Measurements from ENCODE around the gene ROGDI. TPM values are rescaled to one million over a fixed set of nuclear protein-coding genes. Genes with fewer than 3 reads are reported as not detected.

ROGDI gene
- total and polyA plus RNA-seq, 10 of the 15 experiments (the other 5 are each of a cell fraction or from before 2014, with no cell fraction given) = 0.40 to 23.5 (median 12.3) TPM

DNA sequence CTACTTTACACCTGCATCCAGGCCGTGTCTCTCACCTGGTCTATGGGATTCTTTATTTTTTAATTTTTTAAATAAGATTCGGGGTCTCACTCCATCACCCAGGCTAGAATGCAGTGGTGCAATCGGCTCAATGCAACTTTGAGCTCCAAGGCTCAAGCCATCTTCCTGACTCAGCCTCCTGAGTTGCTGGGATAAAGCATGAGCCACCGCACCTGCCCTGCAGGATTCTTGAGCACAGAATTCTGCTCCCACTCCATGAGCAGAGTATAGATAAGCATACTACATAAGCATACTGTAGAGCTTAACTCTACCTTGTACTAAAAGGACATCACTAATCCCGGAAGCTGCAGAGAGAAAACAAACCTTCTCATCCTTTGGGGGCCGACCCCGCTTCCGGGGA, 29.2 kb upstream of the ROGDI start:
- H2AFZ ChIP-seq (ENCODE audit: control insufficient read depth, low read depth, low read length) = no peak overlapping the region
- BruUV-seq (replicated peaks) = no TSS peak
- no peaks in the 10 kb centered on the region for H3K27me3 ChIP-seq (replicated peaks in 1 of 2; ENCODE audit: control insufficient read depth in 2 of 2, insufficient read depth in 2 of 2, low read length in 1 of 2)
- H3K36me3 ChIP-seq (ENCODE audit: control insufficient read depth in 2 of 2, insufficient read depth in 2 of 2, low read length in 1 of 2) = peaks cover 28 to 37% of the 10 kb centered on the region in 2 experiments
- CTCF ChIA-PET = no interaction called here
- SMC1A ChIA-PET (ENCODE audit: uncharacterized antibody, unreplicated experiment) = interaction anchor here (1.8 kb wide), 1 partner anchor 29 kb away, joined by 5 read pairs; the partner anchor contains the start of gene ROGDI
- H4K20me1 ChIP-seq (ENCODE audit: control insufficient read depth, insufficient read depth) = no peaks in the 10 kb centered on the region
- H3K9me3 ChIP-seq (replicated peaks; ENCODE audit: control insufficient read depth, insufficient read depth, low read length) = no peaks in the 10 kb centered on the region
- H3K27ac ChIP-seq (ENCODE audit: control insufficient read depth, insufficient read depth) = no peak overlapping the region
- POLR2A ChIA-PET = interaction anchor here (0.5 kb wide), 1 partner anchor 14 kb away, joined by 6 read pairs; no protein-coding TSS in a partner anchor
- H3K4me3 ChIP-seq = no peak overlapping the region
- RAD21 ChIA-PET (ENCODE audit: unreplicated experiment) = no interaction called here
- H3K4me2 ChIP-seq (ENCODE audit: control insufficient read depth, insufficient read depth) = no peak overlapping the region
- no peaks in the 10 kb centered on the region for H3K79me2 ChIP-seq (ENCODE audit: control insufficient read depth, insufficient read depth, low read length)
- intact Hi-C loops (cut with micrococcal nuclease; ENCODE audit: unreplicated experiment) (no loop called here), in situ Hi-C loops (cut with MboI) (no loop called here)
- DNase-seq (ENCODE audit: low read depth, low spot score) = no peak
- TF ChIP-seq CREB1 (IDR thresholded peaks at IDR 0.05; ENCODE audit: low read depth) = no peak
- TF ChIP-seq ZNF217 (IDR thresholded peaks at IDR 0.05) = no peak
- TF ChIP-seq BACH1 (IDR thresholded peaks at IDR 0.05; ENCODE audit: borderline replicate concordance) = no peak
- TF ChIP-seq MYB (IDR thresholded peaks at IDR 0.05; ENCODE audit: borderline replicate concordance, low read depth, low read length) = no peak
- TF ChIP-seq SRF (IDR thresholded peaks at IDR 0.05; ENCODE audit: low read depth in 2 of 2, low read length in 2 of 2) = no peak
- TF ChIP-seq, protein P1, sequence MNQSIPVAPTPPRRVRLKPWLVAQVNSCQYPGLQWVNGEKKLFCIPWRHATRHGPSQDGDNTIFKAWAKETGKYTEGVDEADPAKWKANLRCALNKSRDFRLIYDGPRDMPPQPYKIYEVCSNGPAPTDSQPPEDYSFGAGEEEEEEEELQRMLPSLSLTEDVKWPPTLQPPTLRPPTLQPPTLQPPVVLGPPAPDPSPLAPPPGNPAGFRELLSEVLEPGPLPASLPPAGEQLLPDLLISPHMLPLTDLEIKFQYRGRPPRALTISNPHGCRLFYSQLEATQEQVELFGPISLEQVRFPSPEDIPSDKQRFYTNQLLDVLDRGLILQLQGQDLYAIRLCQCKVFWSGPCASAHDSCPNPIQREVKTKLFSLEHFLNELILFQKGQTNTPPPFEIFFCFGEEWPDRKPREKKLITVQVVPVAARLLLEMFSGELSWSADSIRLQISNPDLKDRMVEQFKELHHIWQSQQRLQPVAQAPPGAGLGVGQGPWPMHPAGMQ (IDR thresholded peaks at IDR 0.05; ENCODE audit: borderline replicate concordance) = no peak
- no peak for TF ChIP-seq ZNF207 (IDR thresholded peaks at IDR 0.05; ENCODE audit: borderline replicate concordance)
- no peak for TF ChIP-seq MXI1 (IDR thresholded peaks at IDR 0.05; ENCODE audit: low read depth, low read length)
- no peak for TF ChIP-seq WRNIP1 (IDR thresholded peaks at IDR 0.05; ENCODE audit: borderline replicate concordance, low read depth, low read length)
- TF ChIP-seq SIN3A (IDR thresholded peaks at IDR 0.05; ENCODE audit: low read depth, low read length) = no peak
- TF ChIP-seq TARDBP (IDR thresholded peaks at IDR 0.05; ENCODE audit: borderline replicate concordance) = no peak
- TF ChIP-seq, protein P2, sequence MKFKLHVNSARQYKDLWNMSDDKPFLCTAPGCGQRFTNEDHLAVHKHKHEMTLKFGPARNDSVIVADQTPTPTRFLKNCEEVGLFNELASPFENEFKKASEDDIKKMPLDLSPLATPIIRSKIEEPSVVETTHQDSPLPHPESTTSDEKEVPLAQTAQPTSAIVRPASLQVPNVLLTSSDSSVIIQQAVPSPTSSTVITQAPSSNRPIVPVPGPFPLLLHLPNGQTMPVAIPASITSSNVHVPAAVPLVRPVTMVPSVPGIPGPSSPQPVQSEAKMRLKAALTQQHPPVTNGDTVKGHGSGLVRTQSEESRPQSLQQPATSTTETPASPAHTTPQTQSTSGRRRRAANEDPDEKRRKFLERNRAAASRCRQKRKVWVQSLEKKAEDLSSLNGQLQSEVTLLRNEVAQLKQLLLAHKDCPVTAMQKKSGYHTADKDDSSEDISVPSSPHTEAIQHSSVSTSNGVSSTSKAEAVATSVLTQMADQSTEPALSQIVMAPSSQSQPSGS (IDR thresholded peaks at IDR 0.05; ENCODE audit: low read length) = no peak
- no peak for TF ChIP-seq NR2C2 (IDR thresholded peaks at IDR 0.05; ENCODE audit: borderline replicate concordance, control insufficient read depth, insufficient read length, low read depth)
- TF ChIP-seq GATAD2B (conservative IDR thresholded peaks at IDR 0.05; ENCODE audit: low read depth) = no peak
- no peak for TF ChIP-seq SUPT20H (IDR thresholded peaks at IDR 0.05; ENCODE audit: borderline replicate concordance, control insufficient read depth, low read depth, low read length)
- no peak for TF ChIP-seq NFIC (IDR thresholded peaks at IDR 0.05; ENCODE audit: low read depth, low read length)
- no peak for TF ChIP-seq RCOR1 (conservative IDR thresholded peaks at IDR 0.05; ENCODE audit: low read depth, low read length)
- TF ChIP-seq KDM1A (IDR thresholded peaks at IDR 0.05; ENCODE audit: borderline replicate concordance) = no peak
- ATAC-seq = no peak
- 100% methylated on average over 8 of the region's 8 CpGs for WGBS (ENCODE audit: insufficient coverage, insufficient replicate concordance, low lambda C conversion rate, missing lambda C conversion rate)
- no peak for FAIRE-seq
- H3K4me1 ChIP-seq (ENCODE audit: control insufficient read depth, insufficient read depth, low read length) = peaks cover 10% of the 10 kb centered on the region
- no peak overlapping the region for H3K9ac ChIP-seq (ENCODE audit: control insufficient read depth, insufficient read depth, low read length)
